GM21529 (cell line): Measurements from ENCODE around the gene LAMB2.

ENCODE experiments used
- ATAC-seq: cut with Tn5 transposase; IDR thresholded peaks from one replicate; pipeline ENCODE4 v1.9.1; 2021; ENCODE audit not compliant: unreplicated experiment

The LAMB2 gene

GRCh38 chr3:49076646-49077045 is 56.2 kb downstream of the LAMB2 start:
- no peak for ATAC-seq

DNA sequence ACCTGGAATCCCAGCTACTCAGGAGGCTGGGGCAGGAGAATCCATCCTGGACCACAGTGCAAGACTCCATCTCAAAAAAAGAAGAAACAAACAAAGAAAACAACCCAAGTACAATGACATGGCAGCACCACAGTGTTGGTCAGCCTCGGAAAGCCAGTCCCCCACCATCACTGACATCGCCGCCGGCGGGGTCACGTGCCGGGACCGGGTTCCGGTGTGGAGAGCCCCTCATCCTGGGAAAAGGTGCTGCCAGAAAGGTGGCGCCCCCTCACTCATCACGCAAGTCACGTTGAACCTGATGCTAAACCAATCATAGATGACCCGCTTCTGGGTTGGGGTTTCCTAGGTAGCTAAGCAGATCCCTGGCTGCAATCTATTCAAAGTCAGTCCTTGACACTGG is 56.7 kb downstream of the LAMB2 start:
- no peak for ATAC-seq
